ENCODE results near the gene ROR2. TPM values are rescaled to one million over a fixed set of nuclear protein-coding genes. Genes with fewer than 3 reads are reported as not detected.

The ROR2 gene
- total and polyA plus RNA-seq, 2 of the 13 experiments (the other 11 are each of a cell fraction or from before 2014, with no cell fraction given), result not detected

- no peak overlapping the region for H2AFZ ChIP-seq (ENCODE audit: low read length)
- no peaks in the 10 kb centered on the region for H3K79me2 ChIP-seq (ENCODE audit: insufficient read depth, low read length)
- no peaks in the 10 kb centered on the region for H3K9me3 ChIP-seq (ENCODE audit: low read length)
- ATAC-seq (no peak), FAIRE-seq (no peak), DNase-seq (ENCODE audit: low spot score) (no peak)
- no peaks in the 10 kb centered on the region for H4K20me1 ChIP-seq (ENCODE audit: insufficient read depth, low read length)
- H3K4me1 ChIP-seq (ENCODE audit: insufficient read depth, low read length), result peaks cover 16% of the 10 kb centered on the region
- H3K4me2 ChIP-seq (ENCODE audit: low read depth, low read length), result no peak overlapping the region
- CTCF ChIA-PET (ENCODE audit: low intra/inter-chr PET ratio, low total read pairs), result no interaction called here
- H3K9ac ChIP-seq (ENCODE audit: insufficient read depth, low read depth, low read length), result no peak overlapping the region
- in situ Hi-C loops (cut with HindIII; ENCODE audit: extremely low pct_ligation_motif_present, low pct_unique_long_range_greater_than_20kb) (no loop called here), intact Hi-C loops (cut with micrococcal nuclease; ENCODE audit: unreplicated experiment) (no loop called here)
- H3K27ac ChIP-seq (ENCODE audit: extremely low read length, insufficient read depth, low read length), result no peak overlapping the region
- no peak overlapping the region for H3K4me3 ChIP-seq (replicated peaks in 1 of 3; ENCODE audit: insufficient read depth in 1 of 3, low read depth in 2 of 3, low read length in 3 of 3)
- 29% methylated on average over 12 of the region's 12 CpGs for WGBS (ENCODE audit: low lambda C conversion rate)
- TF ChIP-seq CC2D1A (CRISPR knock-in tag; IDR thresholded peaks at IDR 0.05) (no peak), SP140L (CRISPR knock-in tag; IDR thresholded peaks at IDR 0.05; ENCODE audit: borderline replicate concordance) (no peak), MXD1 (CRISPR knock-in tag; IDR thresholded peaks at IDR 0.05) (no peak), ZNF326 (CRISPR knock-in tag; IDR thresholded peaks at IDR 0.05; ENCODE audit: borderline replicate concordance) (no peak), RAD51 (IDR thresholded peaks at IDR 0.05; ENCODE audit: borderline replicate concordance) (no peak), TGIF2 (CRISPR knock-in tag; IDR thresholded peaks at IDR 0.05) (no peak)
- no TSS peak for BruUV-seq (replicated peaks)
- POLR2A ChIA-PET, result no interaction called here
- H3K36me3 ChIP-seq (replicated peaks in 1 of 2; ENCODE audit: control insufficient read depth in 1 of 2, insufficient read depth in 2 of 2, low read length in 2 of 2), result no peaks in the 10 kb centered on the region
- H3K27me3 ChIP-seq (ENCODE audit: control insufficient read depth in 1 of 2, insufficient read depth in 2 of 2, low read length in 2 of 2), result peaks cover 2 to 30% of the 10 kb centered on the region in 2 experiments; a peak in 4 of 5 replicates
These were observed 46.7 kb downstream of the ROR2 start for GRCh38 chr9:91903126-91903911.

- H3K79me2 ChIP-seq (ENCODE audit: insufficient read depth, low read length), result no peaks in the 10 kb centered on the region
- no peak for FAIRE-seq
- DNase-seq (ENCODE audit: low spot score), result no peak
- in situ Hi-C loops (cut with HindIII; ENCODE audit: extremely low pct_ligation_motif_present, low pct_unique_long_range_greater_than_20kb) (no loop called here), intact Hi-C loops (cut with micrococcal nuclease; ENCODE audit: unreplicated experiment) (no loop called here)
- H4K20me1 ChIP-seq (ENCODE audit: insufficient read depth, low read length), result no peaks in the 10 kb centered on the region
- WGBS (ENCODE audit: low lambda C conversion rate), result 15% methylated on average over 9 of the region's 11 CpGs
- BruUV-seq (replicated peaks), result no TSS peak
- POLR2A ChIA-PET, result no interaction called here
- H3K36me3 ChIP-seq (replicated peaks in 1 of 2; ENCODE audit: control insufficient read depth in 1 of 2, insufficient read depth in 2 of 2, low read length in 2 of 2), result no peaks in the 10 kb centered on the region
- no peak for ATAC-seq
- no peak overlapping the region for H3K4me2 ChIP-seq (ENCODE audit: low read depth, low read length)
- no peak overlapping the region for H3K9ac ChIP-seq (ENCODE audit: insufficient read depth, low read depth, low read length)
- CTCF ChIA-PET (ENCODE audit: low intra/inter-chr PET ratio, low total read pairs), result no interaction called here
- peaks cover 16% of the 10 kb centered on the region for H3K4me1 ChIP-seq (ENCODE audit: insufficient read depth, low read length)
- H3K9me3 ChIP-seq (ENCODE audit: low read length), result no peaks in the 10 kb centered on the region
- H3K27ac ChIP-seq (ENCODE audit: extremely low read length, insufficient read depth, low read length), result no peak overlapping the region
- H3K4me3 ChIP-seq (replicated peaks in 1 of 3; ENCODE audit: insufficient read depth in 1 of 3, low read depth in 2 of 3, low read length in 3 of 3), result no peak overlapping the region
- peaks cover 0 to 25% of the 10 kb centered on the region in 2 experiments; a peak in 4 of 5 replicates for H3K27me3 ChIP-seq (ENCODE audit: control insufficient read depth in 1 of 2, insufficient read depth in 2 of 2, low read length in 2 of 2)
- no peak overlapping the region for H2AFZ ChIP-seq (ENCODE audit: low read length)
- no peak for TF ChIP-seq GPBP1L1 (CRISPR knock-in tag; IDR thresholded peaks at IDR 0.05)
- no peak for TF ChIP-seq ZNF24 (IDR thresholded peaks at IDR 0.05)
- no peak for TF ChIP-seq ZBTB3 (CRISPR knock-in tag; IDR thresholded peaks at IDR 0.05; ENCODE audit: borderline replicate concordance, low read depth)
- no peak for TF ChIP-seq ATM (IDR thresholded peaks at IDR 0.05; ENCODE audit: borderline replicate concordance)
- TF ChIP-seq KLF15 (CRISPR knock-in tag; IDR thresholded peaks at IDR 0.05; ENCODE audit: borderline replicate concordance), result no peak
- TF ChIP-seq ZSCAN5A (CRISPR knock-in tag; IDR thresholded peaks at IDR 0.05; ENCODE audit: borderline replicate concordance), result no peak
- no peak for TF ChIP-seq HCFC1 (IDR thresholded peaks at IDR 0.05; ENCODE audit: low read depth, low read length)
- no peak for TF ChIP-seq ZNF644 (CRISPR knock-in tag; IDR thresholded peaks at IDR 0.05; ENCODE audit: low read depth)
- TF ChIP-seq DPF2 (CRISPR knock-in tag; IDR thresholded peaks at IDR 0.05; ENCODE audit: borderline replicate concordance, low read depth), result no peak
These were observed 47.4 kb downstream of the ROR2 start for GRCh38 chr9:91902475-91903125.
